IPS-20b (cell line): Measurements from ENCODE around the gene PTH2.
"Not testable (repeated sequence)": the region's sequence is repeated elsewhere in the genome, so short reads cannot be mapped to it uniquely, and the experiment has no call there.

ENCODE experiments used
- H3K27ac ChIP-seq: one replicate; pipeline ENCODE4 v1.5.1; 2013; ENCODE audit warnings: low read length
- H3K27me3 ChIP-seq: 2 replicates; pipeline ENCODE4 v1.6.1; 2013; ENCODE audit warnings: mild to moderate bottlenecking, low read length, inconsistent platforms; ENCODE audit not compliant: insufficient read depth
- H3K36me3 ChIP-seq: 2 replicates; pipeline ENCODE4 v1.6.1; 2013; ENCODE audit warnings: low read depth, mild to moderate bottlenecking, inconsistent platforms, low read length, moderate library complexity; ENCODE audit not compliant: insufficient read depth
- H3K4me1 ChIP-seq: 2 replicates; pipeline ENCODE4 v1.6.1; 2013; ENCODE audit warnings: mild to moderate bottlenecking, control low read depth, inconsistent platforms, low read length, moderate library complexity; ENCODE audit not compliant: insufficient read depth
- H3K4me3 ChIP-seq: 2 replicates; pipeline ENCODE4 v1.5.1; 2013; ENCODE audit warnings: mild to moderate bottlenecking, low read length, inconsistent platforms
- H3K9ac ChIP-seq: 2 replicates; pipeline ENCODE4 v1.6.1; 2013; ENCODE audit warnings: low read depth, mild to moderate bottlenecking, inconsistent platforms, low read length, moderate library complexity
- H3K9me3 ChIP-seq: 2 replicates; pipeline ENCODE4 v1.6.1; 2013; ENCODE audit warnings: mild to moderate bottlenecking, low read depth, low read length, inconsistent platforms; ENCODE audit not compliant: insufficient read depth

PTH2 gene

GRCh38 chr19:49461130-49461529 lies 37.9 kb upstream of the PTH2 start:
- H3K36me3 ChIP-seq, result peaks cover 34% of the 10 kb centered on the region
- not testable (repeated sequence) for H3K27ac ChIP-seq, H3K9me3 ChIP-seq, H3K27me3 ChIP-seq, H3K4me3 ChIP-seq, H3K9ac ChIP-seq, H3K4me1 ChIP-seq

- no peak overlapping the region for H3K27ac ChIP-seq
- H3K9ac ChIP-seq, result no peak overlapping the region
- H3K4me3 ChIP-seq, result no peak overlapping the region
- H3K4me1 ChIP-seq, result no peaks in the 10 kb centered on the region
- peaks cover 24% of the 10 kb centered on the region for H3K36me3 ChIP-seq
- H3K9me3 ChIP-seq, result no peaks in the 10 kb centered on the region
- no peaks in the 10 kb centered on the region for H3K27me3 ChIP-seq
Observed at GRCh38 chr19:49459388-49459787, 36.1 kb upstream of the PTH2 start.

GRCh38 chr19:49458567-49458903 lies 35.3 kb upstream of the PTH2 start:
- peaks cover 22% of the 10 kb centered on the region for H3K36me3 ChIP-seq
- H3K9ac ChIP-seq, result no peak overlapping the region
- no peak overlapping the region for H3K27ac ChIP-seq
- H3K9me3 ChIP-seq, result no peaks in the 10 kb centered on the region
- H3K4me3 ChIP-seq, result no peak overlapping the region
- H3K4me1 ChIP-seq, result no peaks in the 10 kb centered on the region
- H3K27me3 ChIP-seq, result no peaks in the 10 kb centered on the region

GRCh38 chr19:49456326-49456725 lies 33.1 kb upstream of the PTH2 start:
- Histone ChIP-seq H3K27ac (no peak overlapping the region), H3K36me3 (peaks cover 22% of the 10 kb centered on the region), H3K27me3 (no peaks in the 10 kb centered on the region), H3K4me3 (no peak overlapping the region), H3K9me3 (no peaks in the 10 kb centered on the region), H3K4me1 (no peaks in the 10 kb centered on the region), H3K9ac (no peak overlapping the region)

GRCh38 chr19:49455773-49456172 lies 32.5 kb upstream of the PTH2 start:
- Histone ChIP-seq H3K36me3 (peaks cover 22% of the 10 kb centered on the region), H3K27ac (no peak overlapping the region), H3K4me3 (no peak overlapping the region), H3K9me3 (no peaks in the 10 kb centered on the region), H3K27me3 (no peaks in the 10 kb centered on the region), H3K9ac (no peak overlapping the region), H3K4me1 (no peaks in the 10 kb centered on the region)

GRCh38 chr19:49453757-49454240 lies 30.6 kb upstream of the PTH2 start:
- Histone ChIP-seq H3K27ac (peak overlapping the region; percentile 100), H3K4me3 (peak overlapping the region; percentile 99), H3K9me3 (no peaks in the 10 kb centered on the region), H3K9ac (peak overlapping the region; percentile 100), H3K4me1 (no peaks in the 10 kb centered on the region), H3K36me3 (peaks cover 26% of the 10 kb centered on the region), H3K27me3 (no peaks in the 10 kb centered on the region)

GRCh38 chr19:49453013-49453756 lies 29.9 kb upstream of the PTH2 start, which contains the start of gene ALDH16A1:
TSS of gene ALDH16A1 (plus strand) at chr19:49453225. CDS start at chr19:49453332, 107 bp downstream.
- no peaks in the 10 kb centered on the region for H3K4me1 ChIP-seq
- peaks cover 32% of the 10 kb centered on the region for H3K36me3 ChIP-seq
- peak within 1 kb of the TSS; percentile 100 for H3K9ac ChIP-seq
- peak within 1 kb of the TSS; percentile 99 for H3K4me3 ChIP-seq
- H3K9me3 ChIP-seq, result no peaks in the 10 kb centered on the region
- H3K27me3 ChIP-seq, result no peaks in the 10 kb centered on the region
- H3K27ac ChIP-seq, result peak within 1 kb of the TSS; percentile 100

GRCh38 chr19:49451430-49452181 lies 28.4 kb upstream of the PTH2 start, which contains the start of gene PIH1D1:
TSS of gene PIH1D1 (minus strand) at chr19:49451814. CDS start at chr19:49451574, 240 bp downstream.
- peak within 1 kb of the TSS; percentile 99 for H3K4me3 ChIP-seq
- no peaks in the 10 kb centered on the region for H3K9me3 ChIP-seq
- peaks cover 45% of the 10 kb centered on the region for H3K36me3 ChIP-seq

GRCh38 chr19:49450405-49450804 lies 27.2 kb upstream of the PTH2 start:
- H3K9ac ChIP-seq, result peak overlapping the region; percentile 95; the same call in 1 of the 2 replicates
- no peaks in the 10 kb centered on the region for H3K9me3 ChIP-seq
- H3K36me3 ChIP-seq, result peaks cover 40% of the 10 kb centered on the region
- peak overlapping the region; percentile 80 for H3K4me3 ChIP-seq
- no peak overlapping the region for H3K27ac ChIP-seq
- no peaks in the 10 kb centered on the region for H3K4me1 ChIP-seq
- H3K27me3 ChIP-seq, result no peaks in the 10 kb centered on the region

More at GRCh38 chr19:49451430-49452181, 28.4 kb upstream of the PTH2 start, which contains the start of gene PIH1D1:
- Histone ChIP-seq H3K27ac (peak within 1 kb of the TSS; percentile 100), H3K9ac (peak within 1 kb of the TSS; percentile 100), H3K27me3 (no peaks in the 10 kb centered on the region), H3K4me1 (no peaks in the 10 kb centered on the region)

- no peak overlapping the region for H3K4me3 ChIP-seq
- no peaks in the 10 kb centered on the region for H3K9me3 ChIP-seq
- H3K36me3 ChIP-seq, result peaks cover 40% of the 10 kb centered on the region
- H3K27ac ChIP-seq, result no peak overlapping the region
- no peaks in the 10 kb centered on the region for H3K4me1 ChIP-seq
- H3K9ac ChIP-seq, result no peak overlapping the region
- no peaks in the 10 kb centered on the region for H3K27me3 ChIP-seq
Observed at GRCh38 chr19:49448432-49448786, 25.2 kb upstream of the PTH2 start.

GRCh38 chr19:49447485-49448431 lies 24.5 kb upstream of the PTH2 start:
- no peak overlapping the region for H3K9ac ChIP-seq
- H3K4me3 ChIP-seq, result no peak overlapping the region
- H3K36me3 ChIP-seq, result peaks cover 40% of the 10 kb centered on the region
- H3K4me1 ChIP-seq, result no peaks in the 10 kb centered on the region
- H3K27me3 ChIP-seq, result no peaks in the 10 kb centered on the region
- H3K9me3 ChIP-seq, result no peaks in the 10 kb centered on the region
- H3K27ac ChIP-seq, result no peak overlapping the region
